ENCODE results near the gene FGFBP3. TPM values are rescaled to one million over a fixed set of nuclear protein-coding genes. Genes with fewer than 3 reads are reported as not detected.

The FGFBP3 gene
- total RNA-seq, 1 experiment from 2014 or later = 68.2 TPM

DNA sequence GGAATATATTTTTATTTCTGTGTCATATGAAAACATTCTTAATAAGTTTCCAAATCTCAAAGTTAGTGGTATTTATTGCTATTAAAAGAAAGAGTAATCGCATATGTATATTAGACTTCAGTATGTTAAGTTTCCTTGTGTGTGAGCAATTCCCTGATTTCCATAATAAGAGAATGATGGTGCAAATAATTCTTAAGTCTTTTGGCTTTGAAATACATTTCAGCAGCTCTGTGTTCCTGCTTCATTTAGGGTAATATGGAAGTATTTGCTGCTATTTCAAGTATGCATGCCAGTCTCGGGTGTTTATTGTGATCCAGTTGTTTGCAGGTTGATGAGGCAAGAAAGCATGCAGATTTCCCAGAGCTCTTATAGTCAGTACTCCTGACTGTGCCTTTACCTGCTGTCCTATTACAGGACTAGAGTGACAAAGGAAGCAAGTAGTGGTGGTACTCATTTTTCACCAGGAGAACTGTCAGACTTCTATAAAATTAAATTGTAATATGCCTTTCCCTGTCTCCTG lies 43.7 kb downstream of the FGFBP3 start:
- DNase-seq (ENCODE audit: low spot score) (no peak), ATAC-seq (peak; percentile 46)
- ChIA-PET CTCF (interaction anchor here (0.9 to 3.1 kb wide), 6 partner anchors 9 to 107 kb away, joined by 3 to 14 read pairs (median 4); no protein-coding TSS in a partner anchor), POLR2A (no interaction called here)
- Mint-ChIP-seq H3K27me3 (ENCODE audit: low read depth) (no peaks in the 10 kb centered on the region), H3K9me3 (no peaks in the 10 kb centered on the region), H3K4me1 (peaks cover 38% of the 10 kb centered on the region), H3K27ac (peak overlapping the region; percentile 59), H3K4me3 (no peak overlapping the region), H3K36me3 (peaks cover 22% of the 10 kb centered on the region)
- TF ChIP-seq GABPB1 (CRISPR knock-in tag; IDR thresholded peaks at IDR 0.05) = no peak
- TF ChIP-seq, protein P1, sequence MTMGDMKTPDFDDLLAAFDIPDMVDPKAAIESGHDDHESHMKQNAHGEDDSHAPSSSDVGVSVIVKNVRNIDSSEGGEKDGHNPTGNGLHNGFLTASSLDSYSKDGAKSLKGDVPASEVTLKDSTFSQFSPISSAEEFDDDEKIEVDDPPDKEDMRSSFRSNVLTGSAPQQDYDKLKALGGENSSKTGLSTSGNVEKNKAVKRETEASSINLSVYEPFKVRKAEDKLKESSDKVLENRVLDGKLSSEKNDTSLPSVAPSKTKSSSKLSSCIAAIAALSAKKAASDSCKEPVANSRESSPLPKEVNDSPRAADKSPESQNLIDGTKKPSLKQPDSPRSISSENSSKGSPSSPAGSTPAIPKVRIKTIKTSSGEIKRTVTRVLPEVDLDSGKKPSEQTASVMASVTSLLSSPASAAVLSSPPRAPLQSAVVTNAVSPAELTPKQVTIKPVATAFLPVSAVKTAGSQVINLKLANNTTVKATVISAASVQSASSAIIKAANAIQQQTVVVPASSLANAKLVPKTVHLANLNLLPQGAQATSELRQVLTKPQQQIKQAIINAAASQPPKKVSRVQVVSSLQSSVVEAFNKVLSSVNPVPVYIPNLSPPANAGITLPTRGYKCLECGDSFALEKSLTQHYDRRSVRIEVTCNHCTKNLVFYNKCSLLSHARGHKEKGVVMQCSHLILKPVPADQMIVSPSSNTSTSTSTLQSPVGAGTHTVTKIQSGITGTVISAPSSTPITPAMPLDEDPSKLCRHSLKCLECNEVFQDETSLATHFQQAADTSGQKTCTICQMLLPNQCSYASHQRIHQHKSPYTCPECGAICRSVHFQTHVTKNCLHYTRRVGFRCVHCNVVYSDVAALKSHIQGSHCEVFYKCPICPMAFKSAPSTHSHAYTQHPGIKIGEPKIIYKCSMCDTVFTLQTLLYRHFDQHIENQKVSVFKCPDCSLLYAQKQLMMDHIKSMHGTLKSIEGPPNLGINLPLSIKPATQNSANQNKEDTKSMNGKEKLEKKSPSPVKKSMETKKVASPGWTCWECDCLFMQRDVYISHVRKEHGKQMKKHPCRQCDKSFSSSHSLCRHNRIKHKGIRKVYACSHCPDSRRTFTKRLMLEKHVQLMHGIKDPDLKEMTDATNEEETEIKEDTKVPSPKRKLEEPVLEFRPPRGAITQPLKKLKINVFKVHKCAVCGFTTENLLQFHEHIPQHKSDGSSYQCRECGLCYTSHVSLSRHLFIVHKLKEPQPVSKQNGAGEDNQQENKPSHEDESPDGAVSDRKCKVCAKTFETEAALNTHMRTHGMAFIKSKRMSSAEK (CRISPR knock-in tag; IDR thresholded peaks at IDR 0.05; ENCODE audit: borderline replicate concordance) = no peak

DNA sequence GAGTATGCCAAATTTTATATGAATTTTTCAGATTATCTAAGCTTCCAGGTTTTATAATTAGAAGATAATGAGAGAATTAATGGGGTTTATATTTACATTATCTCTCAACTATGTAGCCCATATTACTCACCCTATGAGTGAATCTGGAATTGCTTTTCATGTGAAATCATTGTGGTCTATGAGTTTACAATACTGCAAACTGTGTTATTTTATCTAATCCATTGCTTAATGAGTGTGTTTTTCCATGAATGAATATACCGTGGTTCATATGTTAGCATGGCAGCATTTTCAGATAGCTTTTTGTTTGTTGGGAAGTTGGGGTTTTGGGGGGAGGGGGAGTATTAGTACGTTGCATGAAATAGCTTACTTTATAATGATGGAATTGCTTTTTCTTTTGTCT lies 44.5 kb downstream of the FGFBP3 start:
- peaks cover 26% of the 10 kb centered on the region for H3K36me3 Mint-ChIP-seq
- peak overlapping the region; percentile 81 for H3K27ac Mint-ChIP-seq
- no peak overlapping the region for H3K4me3 Mint-ChIP-seq
- ATAC-seq (no peak), DNase-seq (ENCODE audit: low spot score) (no peak)
- ChIA-PET POLR2A (no interaction called here), CTCF (interaction anchor here (0.5 to 3.1 kb wide), 6 partner anchors 8 to 106 kb away, joined by 3 to 14 read pairs (median 4); no protein-coding TSS in a partner anchor)
- no peaks in the 10 kb centered on the region for H3K9me3 Mint-ChIP-seq
- TF ChIP-seq, protein P2, sequence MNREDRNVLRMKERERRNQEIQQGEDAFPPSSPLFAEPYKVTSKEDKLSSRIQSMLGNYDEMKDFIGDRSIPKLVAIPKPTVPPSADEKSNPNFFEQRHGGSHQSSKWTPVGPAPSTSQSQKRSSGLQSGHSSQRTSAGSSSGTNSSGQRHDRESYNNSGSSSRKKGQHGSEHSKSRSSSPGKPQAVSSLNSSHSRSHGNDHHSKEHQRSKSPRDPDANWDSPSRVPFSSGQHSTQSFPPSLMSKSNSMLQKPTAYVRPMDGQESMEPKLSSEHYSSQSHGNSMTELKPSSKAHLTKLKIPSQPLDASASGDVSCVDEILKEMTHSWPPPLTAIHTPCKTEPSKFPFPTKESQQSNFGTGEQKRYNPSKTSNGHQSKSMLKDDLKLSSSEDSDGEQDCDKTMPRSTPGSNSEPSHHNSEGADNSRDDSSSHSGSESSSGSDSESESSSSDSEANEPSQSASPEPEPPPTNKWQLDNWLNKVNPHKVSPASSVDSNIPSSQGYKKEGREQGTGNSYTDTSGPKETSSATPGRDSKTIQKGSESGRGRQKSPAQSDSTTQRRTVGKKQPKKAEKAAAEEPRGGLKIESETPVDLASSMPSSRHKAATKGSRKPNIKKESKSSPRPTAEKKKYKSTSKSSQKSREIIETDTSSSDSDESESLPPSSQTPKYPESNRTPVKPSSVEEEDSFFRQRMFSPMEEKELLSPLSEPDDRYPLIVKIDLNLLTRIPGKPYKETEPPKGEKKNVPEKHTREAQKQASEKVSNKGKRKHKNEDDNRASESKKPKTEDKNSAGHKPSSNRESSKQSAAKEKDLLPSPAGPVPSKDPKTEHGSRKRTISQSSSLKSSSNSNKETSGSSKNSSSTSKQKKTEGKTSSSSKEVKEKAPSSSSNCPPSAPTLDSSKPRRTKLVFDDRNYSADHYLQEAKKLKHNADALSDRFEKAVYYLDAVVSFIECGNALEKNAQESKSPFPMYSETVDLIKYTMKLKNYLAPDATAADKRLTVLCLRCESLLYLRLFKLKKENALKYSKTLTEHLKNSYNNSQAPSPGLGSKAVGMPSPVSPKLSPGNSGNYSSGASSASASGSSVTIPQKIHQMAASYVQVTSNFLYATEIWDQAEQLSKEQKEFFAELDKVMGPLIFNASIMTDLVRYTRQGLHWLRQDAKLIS (CRISPR knock-in tag; IDR thresholded peaks at IDR 0.05; ENCODE audit: borderline replicate concordance) = no peak
- TF ChIP-seq CREB1 (CRISPR knock-in tag; IDR thresholded peaks at IDR 0.05) (no peak), ZNF396 (CRISPR knock-in tag; IDR thresholded peaks at IDR 0.05; ENCODE audit: borderline replicate concordance) (no peak), ZNF671 (CRISPR knock-in tag; IDR thresholded peaks at IDR 0.05) (no peak), CBFB (CRISPR knock-in tag; IDR thresholded peaks at IDR 0.05; ENCODE audit: low read depth) (no peak), MYBL2 (CRISPR knock-in tag; IDR thresholded peaks at IDR 0.05) (no peak), NR1H2 (CRISPR knock-in tag; IDR thresholded peaks at IDR 0.05) (no peak), ZNF232 (CRISPR knock-in tag; IDR thresholded peaks at IDR 0.05) (no peak), SP1 (CRISPR knock-in tag; conservative IDR thresholded peaks at IDR 0.05) (no peak)
- TF ChIP-seq, protein P3, sequence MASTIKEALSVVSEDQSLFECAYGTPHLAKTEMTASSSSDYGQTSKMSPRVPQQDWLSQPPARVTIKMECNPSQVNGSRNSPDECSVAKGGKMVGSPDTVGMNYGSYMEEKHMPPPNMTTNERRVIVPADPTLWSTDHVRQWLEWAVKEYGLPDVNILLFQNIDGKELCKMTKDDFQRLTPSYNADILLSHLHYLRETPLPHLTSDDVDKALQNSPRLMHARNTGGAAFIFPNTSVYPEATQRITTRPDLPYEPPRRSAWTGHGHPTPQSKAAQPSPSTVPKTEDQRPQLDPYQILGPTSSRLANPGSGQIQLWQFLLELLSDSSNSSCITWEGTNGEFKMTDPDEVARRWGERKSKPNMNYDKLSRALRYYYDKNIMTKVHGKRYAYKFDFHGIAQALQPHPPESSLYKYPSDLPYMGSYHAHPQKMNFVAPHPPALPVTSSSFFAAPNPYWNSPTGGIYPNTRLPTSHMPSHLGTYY (CRISPR knock-in tag; IDR thresholded peaks at IDR 0.05) = no peak
- TF ChIP-seq, protein P4, sequence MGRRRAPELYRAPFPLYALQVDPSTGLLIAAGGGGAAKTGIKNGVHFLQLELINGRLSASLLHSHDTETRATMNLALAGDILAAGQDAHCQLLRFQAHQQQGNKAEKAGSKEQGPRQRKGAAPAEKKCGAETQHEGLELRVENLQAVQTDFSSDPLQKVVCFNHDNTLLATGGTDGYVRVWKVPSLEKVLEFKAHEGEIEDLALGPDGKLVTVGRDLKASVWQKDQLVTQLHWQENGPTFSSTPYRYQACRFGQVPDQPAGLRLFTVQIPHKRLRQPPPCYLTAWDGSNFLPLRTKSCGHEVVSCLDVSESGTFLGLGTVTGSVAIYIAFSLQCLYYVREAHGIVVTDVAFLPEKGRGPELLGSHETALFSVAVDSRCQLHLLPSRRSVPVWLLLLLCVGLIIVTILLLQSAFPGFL (CRISPR knock-in tag; IDR thresholded peaks at IDR 0.05; ENCODE audit: borderline replicate concordance) = no peak
- TF ChIP-seq, protein P5, sequence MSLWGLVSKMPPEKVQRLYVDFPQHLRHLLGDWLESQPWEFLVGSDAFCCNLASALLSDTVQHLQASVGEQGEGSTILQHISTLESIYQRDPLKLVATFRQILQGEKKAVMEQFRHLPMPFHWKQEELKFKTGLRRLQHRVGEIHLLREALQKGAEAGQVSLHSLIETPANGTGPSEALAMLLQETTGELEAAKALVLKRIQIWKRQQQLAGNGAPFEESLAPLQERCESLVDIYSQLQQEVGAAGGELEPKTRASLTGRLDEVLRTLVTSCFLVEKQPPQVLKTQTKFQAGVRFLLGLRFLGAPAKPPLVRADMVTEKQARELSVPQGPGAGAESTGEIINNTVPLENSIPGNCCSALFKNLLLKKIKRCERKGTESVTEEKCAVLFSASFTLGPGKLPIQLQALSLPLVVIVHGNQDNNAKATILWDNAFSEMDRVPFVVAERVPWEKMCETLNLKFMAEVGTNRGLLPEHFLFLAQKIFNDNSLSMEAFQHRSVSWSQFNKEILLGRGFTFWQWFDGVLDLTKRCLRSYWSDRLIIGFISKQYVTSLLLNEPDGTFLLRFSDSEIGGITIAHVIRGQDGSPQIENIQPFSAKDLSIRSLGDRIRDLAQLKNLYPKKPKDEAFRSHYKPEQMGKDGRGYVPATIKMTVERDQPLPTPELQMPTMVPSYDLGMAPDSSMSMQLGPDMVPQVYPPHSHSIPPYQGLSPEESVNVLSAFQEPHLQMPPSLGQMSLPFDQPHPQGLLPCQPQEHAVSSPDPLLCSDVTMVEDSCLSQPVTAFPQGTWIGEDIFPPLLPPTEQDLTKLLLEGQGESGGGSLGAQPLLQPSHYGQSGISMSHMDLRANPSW (CRISPR knock-in tag; conservative IDR thresholded peaks at IDR 0.05; ENCODE audit: low read depth) = no peak
- no peaks in the 10 kb centered on the region for H3K27me3 Mint-ChIP-seq (ENCODE audit: low read depth)
- peaks cover 38% of the 10 kb centered on the region for H3K4me1 Mint-ChIP-seq
